ENCODE measurements around the gene PPL. TPM values are rescaled to one million over a fixed set of nuclear protein-coding genes. Genes with fewer than 3 reads are reported as not detected.

Gene PPL
- total and polyA plus RNA-seq, 11 donors: 4.3 to 23.8 (median 7.8) TPM

DNA sequence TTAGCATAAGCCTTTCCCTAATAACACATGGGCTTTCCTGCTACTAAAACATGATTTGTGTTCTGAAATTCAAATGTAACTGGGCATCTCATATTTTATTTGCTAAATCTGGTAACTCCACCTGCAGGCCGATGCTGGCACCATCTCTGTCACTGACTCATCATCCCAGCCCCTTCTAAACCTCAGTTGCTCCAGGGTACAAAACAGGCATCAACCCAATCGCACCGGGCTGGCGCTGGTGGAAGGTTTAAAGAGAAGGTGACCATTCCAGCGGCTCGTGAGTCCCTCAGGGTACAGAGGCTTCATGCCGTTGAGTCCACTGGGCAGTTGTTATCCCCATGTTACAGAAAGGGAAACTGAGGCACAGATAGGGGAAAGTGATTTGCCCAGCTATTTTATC lies 27.1 kb downstream of the PPL start:
- DNase-seq (no peak), ATAC-seq (no peak)
- Histone ChIP-seq H3K36me3 (no peaks in the 10 kb centered on the region), H3K4me1 (no peaks in the 10 kb centered on the region), H3K4me3 (no peak overlapping the region), H3K27me3 (no peaks in the 10 kb centered on the region), H3K27ac (no peak overlapping the region), H3K9me3 (no peaks in the 10 kb centered on the region)
- WGBS, 4 donors: 90 to 92% (median 91%) methylated on average over 7 of the region's 7 CpGs
- intact Hi-C loops (cut with DNase I): no loop called here
- no peak for TF ChIP-seq POLR2A (IDR thresholded peaks at IDR 0.05)
- TF ChIP-seq, protein P1, sequence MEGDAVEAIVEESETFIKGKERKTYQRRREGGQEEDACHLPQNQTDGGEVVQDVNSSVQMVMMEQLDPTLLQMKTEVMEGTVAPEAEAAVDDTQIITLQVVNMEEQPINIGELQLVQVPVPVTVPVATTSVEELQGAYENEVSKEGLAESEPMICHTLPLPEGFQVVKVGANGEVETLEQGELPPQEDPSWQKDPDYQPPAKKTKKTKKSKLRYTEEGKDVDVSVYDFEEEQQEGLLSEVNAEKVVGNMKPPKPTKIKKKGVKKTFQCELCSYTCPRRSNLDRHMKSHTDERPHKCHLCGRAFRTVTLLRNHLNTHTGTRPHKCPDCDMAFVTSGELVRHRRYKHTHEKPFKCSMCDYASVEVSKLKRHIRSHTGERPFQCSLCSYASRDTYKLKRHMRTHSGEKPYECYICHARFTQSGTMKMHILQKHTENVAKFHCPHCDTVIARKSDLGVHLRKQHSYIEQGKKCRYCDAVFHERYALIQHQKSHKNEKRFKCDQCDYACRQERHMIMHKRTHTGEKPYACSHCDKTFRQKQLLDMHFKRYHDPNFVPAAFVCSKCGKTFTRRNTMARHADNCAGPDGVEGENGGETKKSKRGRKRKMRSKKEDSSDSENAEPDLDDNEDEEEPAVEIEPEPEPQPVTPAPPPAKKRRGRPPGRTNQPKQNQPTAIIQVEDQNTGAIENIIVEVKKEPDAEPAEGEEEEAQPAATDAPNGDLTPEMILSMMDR (IDR thresholded peaks at IDR 0.05): no peak

DNA sequence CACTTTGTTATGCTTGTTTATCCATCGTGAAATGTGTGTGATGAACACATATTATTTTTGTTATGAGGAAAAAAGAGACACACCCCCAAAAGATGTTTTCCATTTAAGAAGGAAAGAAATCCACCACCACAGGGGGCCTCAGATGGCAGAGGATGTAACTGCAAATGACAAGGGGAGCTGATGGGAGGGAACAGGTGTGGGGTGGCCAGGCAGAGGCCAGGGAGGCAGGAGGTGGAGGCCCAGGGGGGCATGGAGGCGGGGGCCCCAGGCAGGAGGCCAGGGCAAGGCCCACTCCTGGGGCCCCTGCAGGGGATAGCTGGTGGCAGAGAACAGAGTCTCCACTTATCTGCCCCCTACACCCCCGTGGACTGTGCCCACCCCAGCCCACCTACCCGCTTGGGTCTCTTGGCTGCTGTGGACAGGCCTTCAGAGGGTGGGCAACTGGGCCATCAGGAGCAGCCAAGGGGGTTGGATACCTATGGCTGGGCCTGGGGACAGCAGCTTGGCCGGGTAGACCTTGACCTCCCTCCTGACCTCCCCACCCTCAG lies 28.0 kb downstream of the PPL start:
- no peak for TF ChIP-seq POLR2A (IDR thresholded peaks at IDR 0.05)
- TF ChIP-seq, protein P1 (IDR thresholded peaks at IDR 0.05): no peak
- ATAC-seq (no peak), DNase-seq (no peak)
- no peaks in the 10 kb centered on the region for H3K27me3 ChIP-seq
- 84 to 92% (median 87%) methylated on average over 5 of the region's 5 CpGs for WGBS, 4 donors
- intact Hi-C loops (cut with DNase I): no loop called here
- no peaks in the 10 kb centered on the region for H3K36me3 ChIP-seq
- no peak overlapping the region for H3K4me3 ChIP-seq
- H3K27ac ChIP-seq: no peak overlapping the region
- no peaks in the 10 kb centered on the region for H3K9me3 ChIP-seq
- H3K4me1 ChIP-seq: no peaks in the 10 kb centered on the region

DNA sequence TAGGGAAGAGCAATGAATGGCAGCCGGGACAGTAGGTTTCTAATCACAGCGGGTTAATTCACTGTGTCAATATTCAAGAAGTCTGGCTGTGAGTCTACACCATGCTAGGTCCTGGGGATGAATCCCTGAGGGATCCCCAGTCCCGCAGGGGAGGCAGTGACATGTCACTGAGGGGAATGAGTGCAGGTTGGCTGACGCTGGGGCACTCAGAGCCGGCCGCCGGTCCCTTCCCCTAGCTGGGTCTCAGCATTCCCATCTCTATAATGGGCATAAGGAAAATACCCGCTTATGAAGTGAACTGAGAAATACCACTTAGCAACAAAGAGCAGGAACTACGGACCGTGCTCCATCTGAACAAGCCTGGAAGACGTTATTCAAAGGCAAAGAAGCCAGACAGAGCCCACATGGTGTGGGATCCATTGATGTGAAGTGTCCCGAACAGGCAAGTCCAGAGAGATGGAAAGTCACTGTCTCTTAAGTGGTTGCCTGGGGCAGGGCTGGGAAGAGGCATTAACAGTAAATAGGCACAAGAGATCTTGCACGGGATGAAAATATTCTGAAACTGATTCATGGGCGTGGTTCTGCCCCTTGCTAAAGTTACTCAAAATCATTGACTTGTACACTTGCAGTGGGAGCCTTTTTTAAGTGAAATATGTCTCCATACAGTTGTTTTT lies 31.9 kb downstream of the PPL start:
- no peak overlapping the region for H3K4me3 ChIP-seq
- no peak overlapping the region for H3K27ac ChIP-seq
- H3K27me3 ChIP-seq: no peaks in the 10 kb centered on the region
- no peaks in the 10 kb centered on the region for H3K36me3 ChIP-seq
- DNase-seq (no peak), ATAC-seq (no peak)
- no peaks in the 10 kb centered on the region for H3K4me1 ChIP-seq
- intact Hi-C loops (cut with DNase I): no loop called here
- WGBS, 4 donors: 79 to 85% (median 81%) methylated on average over 14 of the region's 14 CpGs
- no peak for TF ChIP-seq POLR2A (IDR thresholded peaks at IDR 0.05)
- TF ChIP-seq, protein P1 (IDR thresholded peaks at IDR 0.05): no peak
- no peaks in the 10 kb centered on the region for H3K9me3 ChIP-seq

DNA sequence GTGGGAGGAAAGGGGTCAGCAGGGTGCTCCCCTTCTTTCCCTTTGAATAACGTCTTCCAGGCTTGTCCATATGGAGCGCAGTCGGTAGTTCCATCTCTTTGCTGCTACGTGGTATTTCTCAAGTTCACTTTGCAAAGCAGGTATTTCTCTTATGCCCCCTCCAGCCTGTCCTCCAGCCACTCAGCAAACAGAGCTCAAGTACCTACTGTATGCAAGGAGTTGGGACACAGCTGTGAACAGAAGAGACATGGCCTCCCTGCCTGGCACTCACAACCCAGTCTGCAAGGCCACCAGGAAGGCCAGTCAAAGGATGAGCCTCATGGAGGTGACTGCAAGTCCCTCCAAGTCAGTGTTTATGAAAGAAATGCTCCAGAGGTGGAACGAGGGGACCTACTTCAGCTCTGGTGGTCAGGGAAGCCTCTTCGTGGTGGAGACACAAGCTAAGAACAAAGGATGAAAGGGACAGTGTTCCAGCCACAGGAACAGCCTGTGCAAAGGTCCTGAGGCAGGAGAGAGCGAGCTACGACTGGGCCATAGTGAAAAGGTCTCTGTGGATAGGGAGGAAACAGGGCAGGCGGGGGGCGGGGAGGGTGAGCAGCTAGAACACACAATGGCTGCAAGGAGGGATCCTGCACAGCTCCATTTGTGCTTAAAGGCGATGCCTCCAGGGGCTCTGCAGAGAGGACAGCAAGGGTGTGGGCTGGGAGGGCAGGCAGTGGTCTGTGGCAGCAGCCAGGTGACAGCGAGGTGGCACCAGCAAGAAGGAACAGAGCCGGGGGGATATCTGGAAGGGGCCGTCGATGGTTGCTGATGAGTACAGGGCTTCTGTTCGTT lies 32.6 kb downstream of the PPL start:
- no peaks in the 10 kb centered on the region for H3K9me3 ChIP-seq
- H3K4me1 ChIP-seq: no peaks in the 10 kb centered on the region
- no peak for ATAC-seq
- no peak overlapping the region for H3K4me3 ChIP-seq
- no peak overlapping the region for H3K27ac ChIP-seq
- WGBS, 4 donors: 77 to 80% (median 79%) methylated on average over 15 to 16 of the region's 16 CpGs
- intact Hi-C loops (cut with DNase I): no loop called here
- no peak for TF ChIP-seq POLR2A (IDR thresholded peaks at IDR 0.05)
- TF ChIP-seq, protein P1 (IDR thresholded peaks at IDR 0.05): no peak
- H3K27me3 ChIP-seq: no peaks in the 10 kb centered on the region
- H3K36me3 ChIP-seq: no peaks in the 10 kb centered on the region
- no peak for DNase-seq

Measured in heart left ventricle (tissue), 16 donors.